ENCODE data around the gene HYPK. TPM values are rescaled to one million over a fixed set of nuclear protein-coding genes. Genes with fewer than 3 reads are reported as not detected.

Gene HYPK
- total RNA-seq: 11.3 TPM
- long read RNA-seq, transcript HYPK-202 (4 exons, 1,051 nt): major isoform, 21 of 23 reads
- long read RNA-seq, partial matches to known transcripts: 0 of 23 reads
- long read RNA-seq, other reads (novel, unspliced or antisense): 2 of 23 reads

GRCh38 chr15:43800286-43801141, at the start of gene HYPK:
HYPK (plus strand) TSS chr15:43800599; CDS start chr15:43800623, 24 bp downstream.
- Histone ChIP-seq H3K27me3 (no peaks in the 10 kb centered on the region), H3K27ac (peak within 1 kb of the TSS; percentile 87), H3K4me1 (peaks cover 27% of the 10 kb centered on the region), H3K4me3 (peak within 1 kb of the TSS; percentile 96), H3K36me3 (peaks cover 70% of the 10 kb centered on the region), H3K9me3 (no peaks in the 10 kb centered on the region)
- DNase-seq (peak; percentile 96), ATAC-seq (peak; percentile 97)
- intact Hi-C loops (cut with DNase I): no loop called here
- TF ChIP-seq CTCF (IDR thresholded peaks at IDR 0.05): no peak

- H3K27me3 ChIP-seq: no peaks in the 10 kb centered on the region
- no peak overlapping the region for H3K27ac ChIP-seq
- intact Hi-C loops (cut with DNase I): no loop called here
- no peak for TF ChIP-seq CTCF (IDR thresholded peaks at IDR 0.05)
- ATAC-seq (no peak), DNase-seq (no peak)
- H3K36me3 ChIP-seq: peaks cover 58% of the 10 kb centered on the region
- no peak overlapping the region for H3K4me3 ChIP-seq
- peaks cover 48% of the 10 kb centered on the region for H3K4me1 ChIP-seq
- no peaks in the 10 kb centered on the region for H3K9me3 ChIP-seq
Measured at GRCh38 chr15:43751885-43752284, 48.5 kb upstream of the HYPK start.

GRCh38 chr15:43762824-43763223, 37.6 kb upstream of the HYPK start:
- Histone ChIP-seq H3K4me1 (no peaks in the 10 kb centered on the region), H3K27ac (no peak overlapping the region), H3K4me3 (no peak overlapping the region), H3K9me3 (no peaks in the 10 kb centered on the region), H3K27me3 (no peaks in the 10 kb centered on the region), H3K36me3 (peaks cover 100% of the 10 kb centered on the region)
- DNase-seq: no peak
- intact Hi-C loops (cut with DNase I): no loop called here
- ATAC-seq: no peak
- TF ChIP-seq CTCF (IDR thresholded peaks at IDR 0.05): no peak

- DNase-seq (no peak), ATAC-seq (no peak)
- peaks cover 100% of the 10 kb centered on the region for H3K36me3 ChIP-seq
- H3K4me1 ChIP-seq: no peaks in the 10 kb centered on the region
- H3K27ac ChIP-seq: no peak overlapping the region
- no peak overlapping the region for H3K4me3 ChIP-seq
- intact Hi-C loops (cut with DNase I): no loop called here
- no peaks in the 10 kb centered on the region for H3K27me3 ChIP-seq
- no peak for TF ChIP-seq CTCF (IDR thresholded peaks at IDR 0.05)
- H3K9me3 ChIP-seq: no peaks in the 10 kb centered on the region
Measured at GRCh38 chr15:43763819-43764446, 36.5 kb upstream of the HYPK start.

GRCh38 chr15:43769584-43770228, 30.7 kb upstream of the HYPK start:
- Histone ChIP-seq H3K4me1 (no peaks in the 10 kb centered on the region), H3K27ac (no peak overlapping the region), H3K36me3 (peaks cover 94% of the 10 kb centered on the region), H3K9me3 (no peaks in the 10 kb centered on the region), H3K27me3 (no peaks in the 10 kb centered on the region), H3K4me3 (no peak overlapping the region)
- peak; percentile 63 for DNase-seq
- intact Hi-C loops (cut with DNase I): no loop called here
- peak; percentile 82 for TF ChIP-seq CTCF (IDR thresholded peaks at IDR 0.05)
- peak; percentile 84 for ATAC-seq

Data from upper lobe of right lung (tissue), 1 donor.